IPS-18a (cell line): ENCODE data around the gene NFKBIZ.
"Not testable (repeated sequence)": the region's sequence is repeated elsewhere in the genome, so short reads cannot be mapped to it uniquely, and the experiment has no call there.

Experiments used
- H3K27ac ChIP-seq: one replicate; pipeline ENCODE4 v1.5.1; 2013; ENCODE audit warnings: low read length
- H3K27me3 ChIP-seq: one replicate; pipeline ENCODE4 v1.6.1; 2013; ENCODE audit warnings: mild to moderate bottlenecking, low read length; ENCODE audit not compliant: control insufficient read depth, insufficient read depth
- H3K36me3 ChIP-seq: one replicate; pipeline ENCODE4 v1.6.1; 2013; ENCODE audit warnings: low read depth, low read length; ENCODE audit not compliant: control insufficient read depth
- H3K4me1 ChIP-seq: one replicate; pipeline ENCODE4 v1.6.1; 2013; ENCODE audit warnings: low read depth, low read length; ENCODE audit not compliant: control insufficient read depth
- H3K4me3 ChIP-seq: one replicate; pipeline ENCODE4 v1.5.1; 2013; ENCODE audit warnings: low read length
- H3K9ac ChIP-seq: one replicate; pipeline ENCODE4 v1.6.1; 2013; ENCODE audit warnings: mild to moderate bottlenecking, low read length, moderate library complexity
- H3K9me3 ChIP-seq: one replicate; pipeline ENCODE4 v1.6.1; 2013; ENCODE audit warnings: low read depth, low read length; ENCODE audit not compliant: control insufficient read depth

NFKBIZ gene

GRCh38 chr3:101867996-101868395, 18.7 kb downstream of the NFKBIZ start:
- Histone ChIP-seq H3K9me3 (no peaks in the 10 kb centered on the region), H3K36me3 (no peaks in the 10 kb centered on the region), H3K4me1 (no peaks in the 10 kb centered on the region), H3K27ac (no peak overlapping the region), H3K27me3 (no peaks in the 10 kb centered on the region), H3K9ac (no peak overlapping the region), H3K4me3 (no peak overlapping the region)

GRCh38 chr3:101868534-101869464, 19.5 kb downstream of the NFKBIZ start:
- Histone ChIP-seq H3K4me3 (no peak overlapping the region), H3K27ac (no peak overlapping the region), H3K9ac (no peak overlapping the region), H3K4me1 (no peaks in the 10 kb centered on the region), H3K27me3 (no peaks in the 10 kb centered on the region), H3K9me3 (no peaks in the 10 kb centered on the region), H3K36me3 (no peaks in the 10 kb centered on the region)

GRCh38 chr3:101870138-101870537, 20.8 kb downstream of the NFKBIZ start:
- no peak overlapping the region for H3K9ac ChIP-seq
- no peak overlapping the region for H3K4me3 ChIP-seq
- H3K27ac ChIP-seq = no peak overlapping the region
- H3K27me3 ChIP-seq = no peaks in the 10 kb centered on the region
- no peaks in the 10 kb centered on the region for H3K36me3 ChIP-seq
- H3K4me1 ChIP-seq = no peaks in the 10 kb centered on the region
- no peaks in the 10 kb centered on the region for H3K9me3 ChIP-seq

- Histone ChIP-seq H3K9ac (no peak overlapping the region), H3K27me3 (no peaks in the 10 kb centered on the region), H3K36me3 (no peaks in the 10 kb centered on the region), H3K27ac (no peak overlapping the region), H3K4me3 (no peak overlapping the region), H3K4me1 (no peaks in the 10 kb centered on the region), H3K9me3 (no peaks in the 10 kb centered on the region)
Observed at GRCh38 chr3:101873619-101874018, 24.3 kb downstream of the NFKBIZ start.

- no peak overlapping the region for H3K4me3 ChIP-seq
- no peaks in the 10 kb centered on the region for H3K36me3 ChIP-seq
- no peaks in the 10 kb centered on the region for H3K4me1 ChIP-seq
- H3K27ac ChIP-seq = no peak overlapping the region
- H3K27me3 ChIP-seq = no peaks in the 10 kb centered on the region
- H3K9me3 ChIP-seq = no peaks in the 10 kb centered on the region
- H3K9ac ChIP-seq = no peak overlapping the region
Observed at GRCh38 chr3:101876142-101876541, 26.8 kb downstream of the NFKBIZ start.

- Histone ChIP-seq H3K9ac (no peak overlapping the region), H3K27ac (no peak overlapping the region)
Observed at GRCh38 chr3:101878589-101878988, 29.3 kb downstream of the NFKBIZ start.

GRCh38 chr3:101879102-101879501, 29.8 kb downstream of the NFKBIZ start:
- no peaks in the 10 kb centered on the region for H3K36me3 ChIP-seq
- H3K4me3 ChIP-seq = no peak overlapping the region
- H3K27ac ChIP-seq = no peak overlapping the region
- H3K27me3 ChIP-seq = no peaks in the 10 kb centered on the region
- no peaks in the 10 kb centered on the region for H3K9me3 ChIP-seq
- no peaks in the 10 kb centered on the region for H3K4me1 ChIP-seq
- H3K9ac ChIP-seq = no peak overlapping the region

More at GRCh38 chr3:101878589-101878988, 29.3 kb downstream of the NFKBIZ start:
- H3K4me3 ChIP-seq = no peak overlapping the region
- no peaks in the 10 kb centered on the region for H3K9me3 ChIP-seq
- no peaks in the 10 kb centered on the region for H3K4me1 ChIP-seq
- H3K27me3 ChIP-seq = no peaks in the 10 kb centered on the region
- H3K36me3 ChIP-seq = no peaks in the 10 kb centered on the region

GRCh38 chr3:101879623-101880284, 30.4 kb downstream of the NFKBIZ start:
- no peaks in the 10 kb centered on the region for H3K27me3 ChIP-seq
- H3K4me3 ChIP-seq = no peak overlapping the region
- no peaks in the 10 kb centered on the region for H3K36me3 ChIP-seq
- no peaks in the 10 kb centered on the region for H3K4me1 ChIP-seq
- no peaks in the 10 kb centered on the region for H3K9me3 ChIP-seq
- H3K27ac ChIP-seq = no peak overlapping the region
- no peak overlapping the region for H3K9ac ChIP-seq

GRCh38 chr3:101884776-101885175, 35.5 kb downstream of the NFKBIZ start:
- Histone ChIP-seq H3K4me3 (no peak overlapping the region), H3K27me3 (no peaks in the 10 kb centered on the region), H3K9me3 (no peaks in the 10 kb centered on the region), H3K36me3 (no peaks in the 10 kb centered on the region), H3K27ac (no peak overlapping the region), H3K4me1 (no peaks in the 10 kb centered on the region), H3K9ac (no peak overlapping the region)

GRCh38 chr3:101885584-101885983, 36.3 kb downstream of the NFKBIZ start:
- not testable (repeated sequence) for H3K9me3 ChIP-seq, H3K27me3 ChIP-seq, H3K4me1 ChIP-seq, H3K4me3 ChIP-seq, H3K9ac ChIP-seq, H3K36me3 ChIP-seq, H3K27ac ChIP-seq

- H3K4me3 ChIP-seq = no peak overlapping the region
- H3K36me3 ChIP-seq = no peaks in the 10 kb centered on the region
- no peaks in the 10 kb centered on the region for H3K4me1 ChIP-seq
- no peaks in the 10 kb centered on the region for H3K27me3 ChIP-seq
- no peak overlapping the region for H3K9ac ChIP-seq
- H3K27ac ChIP-seq = no peak overlapping the region
- H3K9me3 ChIP-seq = no peaks in the 10 kb centered on the region
Observed at GRCh38 chr3:101886626-101887025, 37.3 kb downstream of the NFKBIZ start.

GRCh38 chr3:101888653-101889052, 39.3 kb downstream of the NFKBIZ start:
- H3K9ac ChIP-seq = no peak overlapping the region
- H3K4me3 ChIP-seq = no peak overlapping the region
- no peaks in the 10 kb centered on the region for H3K9me3 ChIP-seq
- no peaks in the 10 kb centered on the region for H3K27me3 ChIP-seq
- H3K27ac ChIP-seq = no peak overlapping the region
- no peaks in the 10 kb centered on the region for H3K4me1 ChIP-seq
- H3K36me3 ChIP-seq = no peaks in the 10 kb centered on the region
